HS-27A (cell line): Measurements from ENCODE around the gene PTPRF.
"Not testable (repeated sequence)": the region's sequence is repeated elsewhere in the genome, so short reads cannot be mapped to it uniquely, and the experiment has no call there.

ENCODE experiments used
- DNase-seq: peaks from one replicate; pipeline ENCODE4 v3.0.0-alpha.2; 2012; ENCODE audit warnings: low read depth, missing footprints

The PTPRF gene

GRCh38 chr1:43634721-43635120 is 104.0 kb downstream of the PTPRF start:
- DNase-seq, result no peak

GRCh38 chr1:43636006-43636641 is 105.4 kb downstream of the PTPRF start:
- DNase-seq, result no peak

DNA sequence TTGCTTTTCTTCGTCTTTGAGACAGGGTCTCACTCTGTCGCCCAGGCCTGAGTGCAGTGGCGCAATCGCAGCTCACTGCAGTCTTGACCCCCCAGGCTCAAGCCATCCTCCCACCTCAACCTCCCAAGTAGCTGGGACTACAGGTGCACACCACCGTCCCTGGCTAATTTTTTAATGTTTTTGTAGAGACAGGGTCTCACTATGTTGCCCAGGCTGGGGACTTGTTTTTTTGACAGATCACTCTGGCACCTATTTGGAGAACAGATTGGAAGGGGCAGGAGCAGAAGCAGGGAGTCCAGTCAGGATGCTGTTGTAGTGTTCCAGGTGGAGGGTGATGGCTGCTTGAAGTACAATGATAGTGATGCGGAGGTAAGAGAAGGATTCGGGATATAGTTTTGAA is 106.6 kb downstream of the PTPRF start:
- no peak for DNase-seq

GRCh38 chr1:43638381-43638780 is 107.7 kb downstream of the PTPRF start:
- not testable (repeated sequence) for DNase-seq

- DNase-seq, result no peak
Measured at GRCh38 chr1:43639976-43640794, 109.5 kb downstream of the PTPRF start.

DNA sequence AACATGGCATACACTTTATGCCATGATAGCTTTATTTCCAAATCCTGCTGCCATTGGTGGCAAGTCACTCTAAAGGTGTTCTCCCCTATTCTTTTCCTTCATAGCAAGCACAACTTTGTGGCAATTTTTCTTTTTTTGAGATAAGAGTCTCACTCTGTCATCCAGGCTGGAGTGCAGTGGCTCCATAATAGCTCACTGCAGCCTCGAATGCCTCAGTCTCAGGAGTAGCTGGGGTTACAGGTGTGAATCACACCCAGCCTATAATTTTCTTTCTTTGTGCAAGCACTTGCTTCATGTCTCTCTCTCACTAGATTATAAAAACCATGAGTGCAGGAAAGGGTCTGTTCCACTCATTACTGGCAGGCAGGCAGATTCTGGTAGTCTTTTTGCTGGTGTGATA is 113.9 kb downstream of the PTPRF start:
- no peak for DNase-seq

DNA sequence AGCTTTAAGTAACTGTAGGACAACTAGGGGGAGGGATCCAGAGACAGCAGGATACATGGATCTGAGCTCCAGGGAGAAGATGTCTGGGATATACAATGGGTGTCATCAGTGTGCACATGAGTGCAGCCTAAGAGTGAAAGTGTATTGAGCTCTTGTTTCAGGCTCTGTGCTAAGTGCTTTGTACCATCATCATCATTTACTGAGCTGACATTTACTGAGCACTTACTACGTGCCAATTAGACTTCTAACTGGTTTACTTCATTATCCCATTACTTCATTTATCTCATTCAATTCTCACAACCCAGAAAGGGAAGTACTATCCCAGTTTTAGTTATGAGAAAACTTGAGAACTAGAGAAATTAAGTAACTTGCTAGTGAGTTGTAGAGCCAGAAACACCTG is 114.8 kb downstream of the PTPRF start:
- no peak for DNase-seq

DNA sequence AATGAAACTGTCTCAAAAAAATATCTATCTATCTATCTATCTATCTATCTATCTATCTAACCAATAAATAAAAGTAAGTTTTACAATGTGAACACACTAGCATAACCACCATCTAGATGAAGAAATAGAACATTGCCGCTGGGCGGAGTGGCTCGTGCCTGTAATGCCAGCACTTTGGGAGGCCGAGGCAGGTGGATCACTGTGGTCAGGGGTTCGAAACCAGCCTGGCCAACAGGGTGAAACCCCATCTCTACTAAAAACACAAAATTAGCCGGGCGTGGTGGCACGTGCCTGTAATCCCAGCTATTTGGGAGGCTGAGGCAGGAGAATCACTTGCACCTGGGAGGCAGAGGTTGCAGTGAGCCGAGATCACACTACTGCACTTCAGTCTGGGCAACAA is 116.6 kb downstream of the PTPRF start:
- not testable (repeated sequence) for DNase-seq

DNA sequence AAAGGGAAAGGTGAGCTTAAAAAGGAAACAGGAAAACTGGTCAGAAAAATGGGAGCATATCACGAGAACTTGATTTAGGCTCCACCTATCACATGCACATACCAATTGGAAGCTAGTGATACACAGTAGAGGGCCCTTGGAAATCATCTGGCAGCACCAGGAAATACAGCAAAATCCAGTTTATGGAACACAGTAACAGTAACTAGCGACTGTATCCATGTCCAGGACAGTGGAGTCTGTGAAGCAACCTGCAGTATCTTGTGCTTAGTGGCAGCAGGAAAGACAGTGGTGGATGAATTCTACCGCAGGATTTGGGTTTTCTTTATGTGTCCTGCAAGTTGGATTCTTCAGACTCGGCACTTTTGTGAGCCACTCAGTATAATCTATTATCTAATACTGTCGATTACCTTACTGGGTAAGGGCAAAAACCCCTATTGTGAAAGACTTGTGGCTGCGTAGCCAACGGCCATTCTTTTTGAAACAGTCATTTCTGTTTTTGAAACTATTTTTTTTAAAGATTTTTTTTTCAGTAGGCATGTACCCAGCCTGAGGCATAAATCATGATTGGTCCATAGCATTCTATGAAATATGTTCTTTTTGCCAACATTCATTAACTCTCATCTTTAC is 117.7 kb downstream of the PTPRF start:
- DNase-seq, result no peak

DNA sequence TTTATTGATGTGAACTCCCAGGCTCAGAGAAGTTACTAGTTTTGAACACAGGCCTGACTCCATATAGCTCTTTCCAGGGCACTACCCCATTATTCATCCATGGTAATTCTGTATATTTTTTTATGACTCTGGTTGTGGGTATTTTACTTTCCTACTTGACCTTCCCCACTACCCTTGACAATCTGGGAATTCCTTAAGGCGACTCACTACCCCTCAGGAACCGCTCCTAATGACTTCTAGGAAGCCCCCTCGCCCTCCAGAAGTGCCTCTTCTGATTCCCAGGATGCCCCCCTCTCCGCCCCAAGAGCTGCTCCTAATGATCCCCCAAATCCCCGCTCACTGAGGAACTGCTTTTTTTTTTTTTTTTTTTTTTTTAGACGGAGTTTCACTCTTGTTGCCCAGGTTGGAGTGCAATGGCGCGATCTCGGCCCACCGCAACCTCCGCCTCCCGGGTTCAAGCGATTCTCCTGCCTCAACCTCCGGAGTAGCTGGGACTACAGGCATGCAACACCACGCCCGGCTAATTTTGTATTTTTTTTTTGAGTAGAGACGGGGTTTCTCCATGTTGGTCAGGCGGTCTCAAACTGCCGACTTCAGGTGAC is 118.3 kb downstream of the PTPRF start:
- DNase-seq, result no peak

DNA sequence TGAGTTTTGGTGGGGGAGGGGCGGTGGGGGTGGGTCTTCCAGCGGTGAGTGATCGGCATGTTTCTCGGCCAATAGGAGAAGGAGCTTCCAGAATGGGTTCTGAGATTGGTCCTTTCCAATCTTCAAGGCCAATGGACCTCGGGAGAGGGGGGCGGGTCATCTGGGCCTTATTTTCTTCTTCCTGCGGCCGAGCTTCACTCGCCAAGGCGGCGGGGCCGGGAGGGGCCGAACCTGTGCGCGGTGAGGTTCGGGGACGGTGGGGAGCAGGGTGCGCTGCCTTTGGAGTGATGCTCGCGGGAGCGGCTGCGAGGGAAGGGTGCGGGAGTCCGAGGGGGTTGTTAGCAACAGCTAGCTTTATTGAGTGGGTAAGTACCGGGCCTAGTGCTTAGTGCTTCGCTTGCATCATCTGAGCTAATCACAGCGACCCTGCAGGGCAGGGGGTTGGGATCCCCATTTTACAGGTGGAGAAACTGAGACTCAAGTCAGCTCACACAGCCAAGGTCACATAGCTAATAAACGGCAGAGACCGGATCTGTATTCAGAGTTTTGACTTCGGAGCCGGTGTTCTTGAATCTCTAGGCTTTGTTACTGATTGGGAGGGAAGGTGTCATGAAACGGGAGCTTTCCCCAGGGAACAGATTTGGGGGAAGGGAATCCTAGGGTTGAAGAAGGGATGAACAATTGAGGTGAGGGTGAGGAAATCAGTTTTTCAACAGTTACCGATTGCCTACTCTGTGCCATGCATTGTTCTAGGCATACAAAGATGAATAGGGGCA is 119.8 kb downstream of the PTPRF start:
- DNase-seq, result peak; percentile 96

GRCh38 chr1:43651188-43651587 is 120.5 kb downstream of the PTPRF start:
- no peak for DNase-seq

DNA sequence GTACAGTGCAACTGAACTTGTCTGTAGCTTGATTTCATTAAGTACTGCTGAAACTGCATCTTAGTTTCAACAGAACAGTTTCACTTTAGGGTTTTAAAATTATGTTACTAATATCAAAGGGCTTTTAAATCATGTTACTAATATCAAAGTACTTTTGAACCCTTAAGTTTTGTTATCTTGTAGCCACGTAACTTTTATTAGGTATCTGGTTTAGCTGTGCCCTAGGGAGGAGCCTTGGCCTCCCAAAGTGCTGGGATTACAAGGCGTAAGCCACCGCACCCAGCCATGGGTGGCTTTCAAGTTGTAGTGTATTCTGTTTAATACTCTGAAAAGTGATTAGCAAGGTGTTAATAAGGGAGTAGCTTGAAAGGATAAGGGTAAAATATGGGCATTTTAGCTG is 121.2 kb downstream of the PTPRF start:
- DNase-seq, result no peak

- DNase-seq, result no peak
Measured at GRCh38 chr1:43653339-43653738, 122.7 kb downstream of the PTPRF start.

GRCh38 chr1:43653893-43654292 is 123.2 kb downstream of the PTPRF start:
- DNase-seq, result no peak

DNA sequence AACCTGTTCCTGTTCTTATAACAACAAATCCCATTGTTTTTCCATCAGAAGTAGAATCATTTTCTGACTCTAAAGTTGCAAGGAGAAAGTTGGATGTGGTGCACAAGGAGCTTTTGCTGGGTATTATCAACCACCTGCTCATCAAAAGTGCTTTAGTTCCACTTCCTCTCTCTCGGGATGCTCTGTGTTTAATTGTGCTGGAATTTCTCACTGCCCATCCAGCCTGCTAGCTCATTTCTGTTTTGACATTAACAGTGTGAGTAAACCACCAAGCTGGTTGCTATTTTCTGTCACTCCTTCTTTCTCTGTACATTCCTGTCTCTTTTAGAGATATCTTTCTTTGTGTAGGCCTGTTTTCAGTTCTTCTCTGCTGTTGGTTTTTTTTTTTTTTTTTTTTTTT is 125.3 kb downstream of the PTPRF start:
- DNase-seq, result no peak

- DNase-seq, result no peak
Measured at GRCh38 chr1:43659212-43660166, 128.8 kb downstream of the PTPRF start.

DNA sequence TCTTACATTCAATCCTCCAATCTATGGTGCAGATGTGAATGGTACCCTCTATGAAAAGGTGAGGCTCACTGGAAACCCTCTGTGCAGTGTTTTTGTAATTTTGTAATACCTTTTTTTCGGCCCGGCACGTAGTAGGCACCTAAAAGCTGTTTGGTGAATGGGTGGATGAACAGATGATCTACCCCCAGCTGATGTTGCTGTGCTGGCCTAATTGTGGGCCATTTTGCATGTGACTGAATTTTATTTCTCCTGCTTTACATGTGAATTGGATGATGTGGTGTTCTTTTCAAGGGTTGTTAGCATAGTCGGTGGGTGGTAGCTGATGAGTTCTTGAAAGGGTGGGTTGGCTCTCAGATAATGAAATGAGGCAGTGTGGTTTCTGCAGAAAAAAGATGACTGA is 129.7 kb downstream of the PTPRF start:
- DNase-seq, result no peak

DNA sequence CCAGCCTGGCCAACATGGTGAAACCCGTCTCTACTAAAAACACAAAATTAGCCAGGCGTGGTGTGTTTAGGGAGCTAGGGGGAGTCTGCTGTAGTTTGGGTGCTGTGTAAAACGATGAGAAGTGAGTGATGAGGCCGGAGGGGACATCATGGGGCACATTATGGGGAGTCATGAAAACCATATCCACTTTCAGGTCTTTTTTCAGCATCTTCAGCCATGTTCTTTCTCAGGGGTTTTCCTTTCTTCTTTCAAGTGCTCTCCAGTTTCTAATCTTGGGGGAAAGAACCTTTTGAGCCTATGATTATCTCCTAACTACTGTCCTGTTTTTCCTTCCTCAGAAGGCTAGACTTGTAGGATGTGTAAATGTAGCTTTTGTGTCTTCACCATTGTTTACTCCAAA is 133.7 kb downstream of the PTPRF start:
- no peak for DNase-seq

- no peak for DNase-seq
Measured at GRCh38 chr1:43666608-43667007, 135.9 kb downstream of the PTPRF start.

GRCh38 chr1:43668956-43669355 is 138.3 kb downstream of the PTPRF start:
- DNase-seq, result no peak
